B cell (primary cell): Measurements from ENCODE around the gene CDO1. TPM values are rescaled to one million over a fixed set of nuclear protein-coding genes. Genes with fewer than 3 reads are reported as not detected.

ENCODE experiments used
- ATAC-seq: fragments of 200-7000 bp; cut with Tn5 transposase; one replicate; pipeline ENCODE4 v1.10.0; 2021; ENCODE audit warnings: low read depth, mild to moderate bottlenecking, moderate number of reproducible peaks, moderate library complexity
- CTCF ChIA-PET: fragments of 350-600 bp; sonication (Branson Sonifier 250); formaldehyde crosslinking; loops from one replicate; lab custom pipeline; 2021; ENCODE audit warnings: antibody characterized with exemption, inconsistent platforms; lab: Charles Lee
- POLR2A ChIA-PET: fragments of 350-600 bp; sonication (Branson Sonifier 250); formaldehyde crosslinking; loops from one replicate; lab custom pipeline; 2021; ENCODE audit warnings: antibody characterized with exemption; lab: Charles Lee
- DNase-seq: peaks from one replicate; pipeline ENCODE4 v3.0.0; 2013
- H2AFZ ChIP-seq: 2 replicates; pipeline ENCODE4 v1.6.1; 2012; ENCODE audit warnings: mild to moderate bottlenecking, low read depth, low read length; ENCODE audit not compliant: insufficient read depth, poor library complexity, severe bottlenecking
- H3K27ac ChIP-seq, 2 donors: 1 replicate in 1 of 2; 2 replicates in 1 of 2; pipeline ENCODE4 v1.5.1; 2012 to 2013; ENCODE audit warnings: low read length in 2 of 2, mild to moderate bottlenecking in 2 of 2, moderate library complexity in 1 of 2
- H3K27me3 ChIP-seq, 4 experiments: fragments of 200-600 bp in 1 of 4; sonication (generic) in 1 of 4; replicated peaks in 1 of 4; 1 replicate in 2 of 4; 2 replicates in 2 of 4; pipeline versions ENCODE4 v1.6.1 to v1.7.0; 2013 to 2016; ENCODE audit warnings: low read length in 3 of 4, mild to moderate bottlenecking in 2 of 4, mixed read lengths in 1 of 4, moderate library complexity in 1 of 4; ENCODE audit not compliant: insufficient read depth in 4 of 4, control insufficient read depth in 3 of 4; ENCODE audit errors: control extremely low read depth in 1 of 4
- H3K36me3 ChIP-seq, 2 experiments: replicated peaks in 1 of 2; 1 replicate in 1 of 2; 2 replicates in 1 of 2; pipeline versions ENCODE4 v1.6.1 to v1.7.1; 2013; ENCODE audit warnings: low read length in 1 of 2; ENCODE audit not compliant: insufficient read depth in 2 of 2, control insufficient read depth in 1 of 2; ENCODE audit errors: control extremely low read depth in 1 of 2, extremely low read depth in 1 of 2
- H3K4me1 ChIP-seq, 2 donors: fragments of 200-600 bp in 1 of 2; sonication (generic) in 1 of 2; 1 replicate in 1 of 2; 2 replicates in 1 of 2; pipeline versions ENCODE4 v1.5.1 to v1.6.1; 2013 to 2017; ENCODE audit warnings: low read length in 2 of 2; ENCODE audit not compliant: control insufficient read depth in 2 of 2, insufficient read depth in 2 of 2
- H3K4me2 ChIP-seq: replicated peaks from 2 replicates; pipeline ENCODE3; 2012; ENCODE audit warnings: mild to moderate bottlenecking, low read depth, low read length; ENCODE audit not compliant: poor library complexity, severe bottlenecking
- H3K4me3 ChIP-seq, 5 experiments: fragments of 200-600 bp in 1 of 5; sonication (generic) in 1 of 5; 1 replicate in 3 of 5; 2 replicates in 2 of 5; pipeline versions ENCODE4 v1.5.1 to v1.7.0; 2011 to 2016; ENCODE audit warnings: low read length in 4 of 5, mild to moderate bottlenecking in 4 of 5, low read depth in 2 of 5, control low read depth in 1 of 5, moderate library complexity in 1 of 5; ENCODE audit not compliant: insufficient read depth in 1 of 5; ENCODE audit errors: control extremely low read depth in 1 of 5, extremely low read depth in 1 of 5
- H3K79me2 ChIP-seq: fragments of 200-600 bp; sonication (generic); one replicate; pipeline ENCODE4 v1.6.0; 2016; ENCODE audit warnings: low read length; ENCODE audit not compliant: control insufficient read depth, insufficient read depth
- H3K9ac ChIP-seq: fragments of 200-600 bp; sonication (generic); 2 replicates; pipeline ENCODE4 v1.6.1; 2017; ENCODE audit warnings: mild to moderate bottlenecking, low read length, moderate library complexity
- H3K9me3 ChIP-seq, 3 donors: one replicate each; pipeline versions ENCODE4 v1.6.1 to v1.7.1; 2013; ENCODE audit warnings: low read length in 2 of 3; ENCODE audit not compliant: control insufficient read depth in 2 of 3, insufficient read depth in 1 of 3; ENCODE audit errors: control extremely low read depth in 1 of 3
- H4K20me1 ChIP-seq: 2 replicates; pipeline ENCODE4 v1.6.0; 2012; ENCODE audit warnings: mild to moderate bottlenecking, low read length; ENCODE audit not compliant: insufficient read depth, control insufficient read depth, poor library complexity, severe bottlenecking
- H3K27ac Mint-ChIP-seq: one replicate; pipeline ENCODE4 v1.8.0; 2021; ENCODE audit warnings: mixed read lengths
- H3K27me3 Mint-ChIP-seq: one replicate; pipeline ENCODE4 v1.8.0; 2021; ENCODE audit warnings: mixed read lengths
- H3K4me1 Mint-ChIP-seq: one replicate; pipeline ENCODE4 v1.8.0; 2021; ENCODE audit warnings: mixed read lengths
- H3K4me3 Mint-ChIP-seq: one replicate; pipeline ENCODE4 v1.8.0; 2021; ENCODE audit warnings: mixed read lengths
- H3K9me3 Mint-ChIP-seq: one replicate; pipeline ENCODE4 v1.8.0; 2022; ENCODE audit warnings: mixed read lengths; ENCODE audit not compliant: insufficient read depth
- CTCF ChIP-seq: fragments of 200-600 bp; IDR thresholded peaks from one replicate; pipeline ENCODE4 v1.8.0; 2022; ENCODE audit warnings: antibody characterized with exemption, mild to moderate bottlenecking
- EZH2 ChIP-seq: IDR thresholded peaks from 2 replicates; pipeline ENCODE4 v1.6.1; 2012; ENCODE audit warnings: borderline replicate concordance, low read depth, mild to moderate bottlenecking, moderate library complexity, low read length; ENCODE audit not compliant: insufficient read depth, poor library complexity, severe bottlenecking
- WGBS: methylation state at CpG from one replicate; pipeline ENCODE4 v1.1.5; 2013; ENCODE audit warnings: missing lambda C conversion rate; ENCODE audit not compliant: insufficient coverage; 5-methylcytosine and 5-hydroxymethylcytosine counted together
- intact Hi-C: fragments of 100-400 bp; cut with micrococcal nuclease; formaldehyde crosslinking; loops from one replicate; pipeline ENCODE4 v1.10.0; 2022
- polyA plus RNA-seq: library from polyadenylated mRNA; depleted of rRNA; stranded (reverse); fragments of >200 nt; gene quantifications from 2 replicates; pipeline ENCODE4 v1.2.3, GENCODE V29; 2012
- total RNA-seq, 2 donors: library from RNA; stranded (reverse); fragments of 120-200 nt in 1 of 2; gene quantifications; 1 replicate in 1 of 2; 2 replicates in 1 of 2; pipeline versions ENCODE4 v1.2.3 to v1.2.4, GENCODE V29; 2013 to 2022

CDO1 gene
- total and polyA plus RNA-seq, 2 donors (not counting 1 experiment from before 2014, with no cell fraction given): not detected

GRCh38 chr5:115785381-115786065 lies 30.9 kb downstream of the CDO1 start:
- Mint-ChIP-seq H3K4me3 (no peak overlapping the region), H3K27ac (no peak overlapping the region), H3K9me3 (no peaks in the 10 kb centered on the region), H3K27me3 (peaks cover 43% of the 10 kb centered on the region), H3K4me1 (no peaks in the 10 kb centered on the region)
- no peak overlapping the region for H3K4me3 ChIP-seq
- no peak for TF ChIP-seq CTCF
- TF ChIP-seq EZH2: no peak
- H3K79me2 ChIP-seq: no peaks in the 10 kb centered on the region
- peaks cover 0 to 24% (median 4%) of the 10 kb centered on the region in 4 experiments for H3K27me3 ChIP-seq
- no peak for DNase-seq
- H3K36me3 ChIP-seq: no peaks in the 10 kb centered on the region
- intact Hi-C loops: no loop called here
- no peak overlapping the region for H3K27ac ChIP-seq
- H4K20me1 ChIP-seq: no peaks in the 10 kb centered on the region
- H3K4me2 ChIP-seq: no peak overlapping the region
- H3K4me1 ChIP-seq: no peaks in the 10 kb centered on the region
- CTCF ChIA-PET: interaction anchor here (1.0 kb wide), 1 partner anchor 38 kb away, joined by 4 read pairs; no protein-coding TSS in a partner anchor
- no peak for ATAC-seq
- H3K9me3 ChIP-seq: peaks cover 0 to 3% (median 0%) of the 10 kb centered on the region in 3 donors
- 73% methylated on average over 5 of the region's 6 CpGs for WGBS
- POLR2A ChIA-PET: no interaction called here
- no peak overlapping the region for H2AFZ ChIP-seq
- H3K9ac ChIP-seq: no peak overlapping the region

GRCh38 chr5:115778417-115778816 lies 38.0 kb downstream of the CDO1 start:
- Mint-ChIP-seq H3K9me3 (no peaks in the 10 kb centered on the region), H3K27ac (no peak overlapping the region), H3K27me3 (peaks cover 13% of the 10 kb centered on the region), H3K4me3 (no peak overlapping the region), H3K4me1 (no peaks in the 10 kb centered on the region)
- Histone ChIP-seq H2AFZ (no peak overlapping the region), H3K4me3 (no peak overlapping the region), H3K27ac (no peak overlapping the region), H3K27me3 (peaks cover 0 to 4% (median 0%) of the 10 kb centered on the region in 4 experiments), H3K79me2 (no peaks in the 10 kb centered on the region), H4K20me1 (no peaks in the 10 kb centered on the region), H3K36me3 (no peaks in the 10 kb centered on the region), H3K4me2 (no peak overlapping the region), H3K9ac (no peak overlapping the region), H3K9me3 (no peaks in the 10 kb centered on the region), H3K4me1 (no peaks in the 10 kb centered on the region)
- TF ChIP-seq CTCF (no peak), EZH2 (no peak)
- CTCF ChIA-PET: no interaction called here
- POLR2A ChIA-PET: no interaction called here
- ATAC-seq (no peak), DNase-seq (no peak)
- intact Hi-C loops: no loop called here
- WGBS: no CpG with 5 or more reads among the region's 1 CpG
